ENCODE data around the gene ZMAT3. TPM values are rescaled to one million over a fixed set of nuclear protein-coding genes. Genes with fewer than 3 reads are reported as not detected.

The ZMAT3 gene
- total and polyA plus RNA-seq, 2 of the 8 experiments (the other 6 are each of a cell fraction or from before 2014, with no cell fraction given): 5.0 to 9.2 TPM

GRCh38 chr3:179116816-179117215 lies 45.2 kb upstream of the ZMAT3 start:
- H3K27me3 ChIP-seq (replicated peaks in 1 of 4; ENCODE audit: control insufficient read depth in 3 of 4, extremely low read depth in 1 of 4, insufficient read depth in 3 of 4, low read length in 3 of 4): no peaks in the 10 kb centered on the region
- no peak overlapping the region for H2BK20ac ChIP-seq (ENCODE audit: low read length)
- no peak overlapping the region for H2BK15ac ChIP-seq (ENCODE audit: low read length)
- DNase-seq (ENCODE audit: low read depth in 1 of 2, low spot score in 2 of 2) (no peak), FAIRE-seq (no peak)
- H4K5ac ChIP-seq (ENCODE audit: insufficient read length, low read depth, low read length): no peak overlapping the region
- peaks cover 2 to 4% of the 10 kb centered on the region in 2 experiments; a peak in 1 of 4 replicates for H3K9me3 ChIP-seq (ENCODE audit: insufficient read depth in 2 of 2, low read depth in 1 of 2, low read length in 1 of 2)
- no peak overlapping the region for H3K14ac ChIP-seq (ENCODE audit: insufficient read length)
- no peak overlapping the region for H2BK12ac ChIP-seq (ENCODE audit: low read depth, low read length)
- no peaks in the 10 kb centered on the region for H3K23me2 ChIP-seq (ENCODE audit: low read depth, low read length)
- H3K56ac ChIP-seq (replicated peaks; ENCODE audit: insufficient read length, low read depth, low read length): no peak overlapping the region
- WGBS, 2 experiments (ENCODE audit: extremely low coverage in 1 of 2, insufficient coverage in 1 of 2, insufficient read length in 1 of 2, insufficient replicate concordance in 2 of 2, low coverage in 1 of 2, low lambda C conversion rate in 2 of 2, missing lambda C conversion rate in 1 of 2): 92% methylated on average over 2 of the region's 2 CpGs; no CpG with 5 or more reads in 1 of the 2 experiments
- no peak overlapping the region for H3K18ac ChIP-seq (ENCODE audit: extremely low read depth, low read length)
- no peaks in the 10 kb centered on the region for H3K4me1 ChIP-seq (replicated peaks in 1 of 4; ENCODE audit: control insufficient read depth in 3 of 4, insufficient read depth in 4 of 4, low read length in 3 of 4)
- H4K8ac ChIP-seq (ENCODE audit: extremely low read depth, insufficient read depth, low read length): no peak overlapping the region
- no peak overlapping the region for H3K9ac ChIP-seq (replicated peaks in 1 of 4; ENCODE audit: extremely low read depth in 1 of 4, low read depth in 3 of 4, low read length in 3 of 4)
- no peak overlapping the region for H2AK5ac ChIP-seq (ENCODE audit: low read depth, low read length)
- H4K91ac ChIP-seq (replicated peaks; ENCODE audit: insufficient read length, low read length): no peak overlapping the region
- ChIA-PET POLR2A (ENCODE audit: partially characterized antibody) (no interaction called here), CTCF (ENCODE audit: partially characterized antibody) (no interaction called here)
- H3K4ac ChIP-seq (replicated peaks; ENCODE audit: insufficient read length, low read depth, low read length): no peak overlapping the region
- no peak overlapping the region for H3K4me3 ChIP-seq (ENCODE audit: extremely low read depth in 1 of 4, insufficient read depth in 2 of 4, low read depth in 3 of 4, low read length in 4 of 4)
- no peak overlapping the region for H2AFZ ChIP-seq (ENCODE audit: low read length)
- H3K79me2 ChIP-seq (ENCODE audit: control insufficient read depth in 1 of 2, insufficient read depth in 2 of 2, low read length in 2 of 2): no peaks in the 10 kb centered on the region
- no peak overlapping the region for H2BK5ac ChIP-seq (ENCODE audit: low read depth, low read length)
- H3K23ac ChIP-seq (ENCODE audit: insufficient read length): no peak overlapping the region
- no peak overlapping the region for H3K27ac ChIP-seq (ENCODE audit: low read depth, low read length)
- H3K79me1 ChIP-seq (ENCODE audit: low read depth, low read length): no peaks in the 10 kb centered on the region
- no peaks in the 10 kb centered on the region for H3K36me3 ChIP-seq (ENCODE audit: control insufficient read depth in 2 of 4, insufficient read depth in 4 of 4, low read length in 3 of 4)
- no peaks in the 10 kb centered on the region for H4K20me1 ChIP-seq (replicated peaks in 1 of 2; ENCODE audit: control insufficient read depth in 1 of 2, insufficient read depth in 2 of 2, low read length in 2 of 2)
- H2BK120ac ChIP-seq (replicated peaks; ENCODE audit: low read depth, low read length): no peak overlapping the region
- H3K4me2 ChIP-seq (ENCODE audit: insufficient read depth in 1 of 2, low read depth in 2 of 2, low read length in 2 of 2): no peak overlapping the region
- TF ChIP-seq HDAC6 (IDR thresholded peaks at IDR 0.05; ENCODE audit: low read depth, low read length): no peak
- no peak for TF ChIP-seq TAF1 (IDR thresholded peaks at IDR 0.05; ENCODE audit: low read depth, low read length)
- TF ChIP-seq TAF7 (optimal IDR thresholded peaks at IDR 0.05; ENCODE audit: borderline replicate concordance, low read depth, low read length): no peak
- no peak for TF ChIP-seq KDM1A (IDR thresholded peaks at IDR 0.05; ENCODE audit: borderline replicate concordance, low read length)
- TF ChIP-seq CREB1 (IDR thresholded peaks at IDR 0.05): no peak
- TF ChIP-seq JUN (IDR thresholded peaks at IDR 0.05; ENCODE audit: low read depth, low read length): no peak
- TF ChIP-seq CTBP2 (IDR thresholded peaks at IDR 0.05; ENCODE audit: borderline replicate concordance, insufficient read depth, insufficient read length, low read length): no peak
- TF ChIP-seq RFX5 (IDR thresholded peaks at IDR 0.05; ENCODE audit: borderline replicate concordance, low read depth, low read length): no peak
- no peak for TF ChIP-seq ATF2 (IDR thresholded peaks at IDR 0.05; ENCODE audit: low read length)
- no peak for TF ChIP-seq E2F6 (IDR thresholded peaks at IDR 0.05)
- TF ChIP-seq CBX8 (IDR thresholded peaks at IDR 0.05; ENCODE audit: borderline replicate concordance, low read depth, low read length): no peak
- TF ChIP-seq SP4 (IDR thresholded peaks at IDR 0.05; ENCODE audit: low read length): no peak
- TF ChIP-seq BRCA1 (IDR thresholded peaks at IDR 0.05; ENCODE audit: low read depth, low read length): no peak
